ENCODE results near the gene KCND3.

KCND3 gene

DNA sequence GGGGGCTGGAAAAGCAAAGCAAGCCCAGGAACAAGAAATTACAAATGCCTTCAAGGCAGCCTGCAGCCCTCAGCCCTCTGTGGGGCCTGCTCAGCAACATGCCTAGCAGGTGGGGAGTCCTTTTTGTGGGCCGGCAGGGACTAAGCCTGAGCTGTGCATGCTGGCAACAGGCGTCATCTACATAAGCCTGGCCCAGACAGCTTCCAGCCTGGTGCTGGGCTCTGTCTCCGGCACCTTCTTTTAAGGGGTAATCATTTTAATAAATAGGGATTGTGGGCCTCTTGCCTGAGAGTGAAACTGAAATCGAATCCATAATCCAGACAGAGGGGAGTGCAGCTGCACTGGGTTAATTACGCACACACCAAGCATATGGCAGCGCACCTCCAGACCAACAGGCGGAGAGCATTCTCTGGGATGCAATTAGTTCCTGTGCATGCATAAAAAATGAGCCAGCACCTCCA, 137.2 kb downstream of the KCND3 start:
- ATAC-seq (ENCODE audit: low read depth) (no peak), DNase-seq (ENCODE audit: low spot score) (no peak)
- H3K4me3 ChIP-seq (ENCODE audit: severe bottlenecking), result no peak overlapping the region
- TF ChIP-seq, protein P1, sequence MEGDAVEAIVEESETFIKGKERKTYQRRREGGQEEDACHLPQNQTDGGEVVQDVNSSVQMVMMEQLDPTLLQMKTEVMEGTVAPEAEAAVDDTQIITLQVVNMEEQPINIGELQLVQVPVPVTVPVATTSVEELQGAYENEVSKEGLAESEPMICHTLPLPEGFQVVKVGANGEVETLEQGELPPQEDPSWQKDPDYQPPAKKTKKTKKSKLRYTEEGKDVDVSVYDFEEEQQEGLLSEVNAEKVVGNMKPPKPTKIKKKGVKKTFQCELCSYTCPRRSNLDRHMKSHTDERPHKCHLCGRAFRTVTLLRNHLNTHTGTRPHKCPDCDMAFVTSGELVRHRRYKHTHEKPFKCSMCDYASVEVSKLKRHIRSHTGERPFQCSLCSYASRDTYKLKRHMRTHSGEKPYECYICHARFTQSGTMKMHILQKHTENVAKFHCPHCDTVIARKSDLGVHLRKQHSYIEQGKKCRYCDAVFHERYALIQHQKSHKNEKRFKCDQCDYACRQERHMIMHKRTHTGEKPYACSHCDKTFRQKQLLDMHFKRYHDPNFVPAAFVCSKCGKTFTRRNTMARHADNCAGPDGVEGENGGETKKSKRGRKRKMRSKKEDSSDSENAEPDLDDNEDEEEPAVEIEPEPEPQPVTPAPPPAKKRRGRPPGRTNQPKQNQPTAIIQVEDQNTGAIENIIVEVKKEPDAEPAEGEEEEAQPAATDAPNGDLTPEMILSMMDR (IDR thresholded peaks at IDR 0.05; ENCODE audit: poor library complexity, severe bottlenecking), result no peak
- H3K27me3 ChIP-seq (ENCODE audit: insufficient read depth, poor library complexity, severe bottlenecking), result peaks cover 15% of the 10 kb centered on the region
- no peak overlapping the region for H3K27ac ChIP-seq (ENCODE audit: poor library complexity, severe bottlenecking)
- no peaks in the 10 kb centered on the region for H3K4me1 ChIP-seq (ENCODE audit: insufficient read depth, poor library complexity, severe bottlenecking)
- H3K36me3 ChIP-seq (ENCODE audit: low read depth), result no peaks in the 10 kb centered on the region
- H3K9me3 ChIP-seq (ENCODE audit: severe bottlenecking), result no peaks in the 10 kb centered on the region

DNA sequence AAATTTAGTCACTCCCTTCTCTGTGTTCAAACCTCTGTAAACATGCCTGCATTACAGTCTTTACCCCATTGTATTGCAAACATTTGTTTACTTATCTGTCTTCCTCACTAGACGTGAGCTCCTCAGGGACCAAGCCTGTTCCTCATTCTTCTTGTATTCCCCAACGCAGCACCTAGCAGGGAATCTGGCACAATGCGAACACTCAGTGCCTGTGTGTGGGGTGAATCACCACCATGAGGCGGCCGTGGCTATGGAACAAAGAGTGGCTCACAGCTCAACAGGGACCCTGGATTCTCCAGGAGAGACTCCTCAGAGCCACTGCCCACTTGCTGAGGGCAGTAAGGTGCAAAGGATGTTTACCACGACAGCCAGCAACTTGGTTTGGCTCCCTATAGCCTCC, 137.9 kb downstream of the KCND3 start:
- ATAC-seq (ENCODE audit: low read depth), result no peak
- TF ChIP-seq, protein P1 (IDR thresholded peaks at IDR 0.05; ENCODE audit: poor library complexity, severe bottlenecking), result no peak

DNA sequence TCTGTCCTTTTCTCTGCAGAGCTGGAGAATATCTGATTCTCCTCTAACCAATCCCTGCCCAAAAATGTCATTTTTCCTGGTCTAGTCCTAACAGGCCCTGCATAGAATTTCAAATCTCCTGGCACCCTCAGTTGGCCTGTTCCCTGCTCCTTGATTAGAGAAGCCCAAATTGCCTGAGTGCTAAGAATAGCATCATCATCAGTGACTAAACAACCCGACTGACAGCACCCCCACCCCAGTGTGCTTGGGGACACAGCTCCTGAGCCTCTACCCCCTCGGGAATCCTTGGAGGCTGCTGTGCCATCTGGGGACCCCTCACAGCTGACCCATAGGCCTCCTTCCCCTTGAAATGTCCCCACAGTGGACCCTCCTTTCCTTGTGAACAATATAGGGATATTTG, 139.4 kb downstream of the KCND3 start:
- TF ChIP-seq, protein P1 (IDR thresholded peaks at IDR 0.05; ENCODE audit: poor library complexity, severe bottlenecking), result no peak
- H3K27ac ChIP-seq (ENCODE audit: poor library complexity, severe bottlenecking), result no peak overlapping the region
- no peak for ATAC-seq (ENCODE audit: low read depth)
- no peak for DNase-seq (ENCODE audit: low spot score)
- H3K9me3 ChIP-seq (ENCODE audit: severe bottlenecking), result no peaks in the 10 kb centered on the region
- no peak overlapping the region for H3K4me3 ChIP-seq (ENCODE audit: severe bottlenecking)
- H3K4me1 ChIP-seq (ENCODE audit: insufficient read depth, poor library complexity, severe bottlenecking), result no peaks in the 10 kb centered on the region
- H3K27me3 ChIP-seq (ENCODE audit: insufficient read depth, poor library complexity, severe bottlenecking), result peaks cover 8% of the 10 kb centered on the region
- no peaks in the 10 kb centered on the region for H3K36me3 ChIP-seq (ENCODE audit: low read depth)

More for the DNA sequence above, 137.9 kb downstream of the KCND3 start:
- Histone ChIP-seq H3K36me3 (ENCODE audit: low read depth) (no peaks in the 10 kb centered on the region), H3K4me1 (ENCODE audit: insufficient read depth, poor library complexity, severe bottlenecking) (no peaks in the 10 kb centered on the region), H3K4me3 (ENCODE audit: severe bottlenecking) (no peak overlapping the region), H3K9me3 (ENCODE audit: severe bottlenecking) (no peaks in the 10 kb centered on the region), H3K27me3 (ENCODE audit: insufficient read depth, poor library complexity, severe bottlenecking) (peaks cover 8% of the 10 kb centered on the region), H3K27ac (ENCODE audit: poor library complexity, severe bottlenecking) (no peak overlapping the region)
- no peak for DNase-seq (ENCODE audit: low spot score)

DNA sequence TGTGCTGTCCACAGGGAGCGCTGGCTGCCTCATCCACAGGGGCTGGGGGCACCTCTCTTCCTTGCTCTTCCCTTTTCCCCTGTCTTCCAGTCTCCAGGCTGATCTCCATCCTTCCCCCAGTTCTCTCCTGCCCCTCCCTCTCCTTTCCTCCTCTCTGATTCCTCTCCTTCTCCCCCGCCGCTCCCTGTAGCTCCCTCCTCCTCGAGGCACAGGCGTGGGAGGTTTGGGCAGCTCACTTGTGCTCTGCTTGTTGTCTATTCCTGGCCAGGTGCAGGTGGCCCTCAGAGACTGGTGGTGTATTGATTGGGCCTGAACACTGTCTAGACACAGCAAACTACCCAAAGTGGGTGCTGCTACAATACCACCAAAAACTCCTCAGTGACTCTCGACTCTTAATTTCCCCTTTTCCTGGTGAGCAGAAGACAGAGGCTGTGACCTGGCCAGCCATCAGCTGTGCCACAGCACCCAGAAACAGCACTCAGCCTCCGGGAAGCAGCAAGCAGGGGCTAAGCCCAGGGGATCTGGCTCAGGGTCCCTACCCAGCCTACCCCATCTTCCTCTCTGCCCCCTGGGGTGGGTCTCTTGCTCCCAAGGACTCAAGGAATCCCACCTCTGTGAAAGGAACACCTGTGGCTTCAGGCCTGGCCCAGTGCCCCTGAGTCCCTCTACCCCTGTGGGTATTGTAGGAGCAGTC, 140.5 kb downstream of the KCND3 start:
- no peak overlapping the region for H3K27ac ChIP-seq (ENCODE audit: poor library complexity, severe bottlenecking)
- no peak overlapping the region for H3K4me3 ChIP-seq (ENCODE audit: severe bottlenecking)
- DNase-seq (ENCODE audit: low spot score), result no peak
- no peaks in the 10 kb centered on the region for H3K36me3 ChIP-seq (ENCODE audit: low read depth)
- H3K4me1 ChIP-seq (ENCODE audit: insufficient read depth, poor library complexity, severe bottlenecking), result no peaks in the 10 kb centered on the region
- peaks cover 8% of the 10 kb centered on the region for H3K27me3 ChIP-seq (ENCODE audit: insufficient read depth, poor library complexity, severe bottlenecking)
- no peak for ATAC-seq (ENCODE audit: low read depth)
- H3K9me3 ChIP-seq (ENCODE audit: severe bottlenecking), result no peaks in the 10 kb centered on the region
- TF ChIP-seq, protein P1 (IDR thresholded peaks at IDR 0.05; ENCODE audit: poor library complexity, severe bottlenecking), result no peak

DNA sequence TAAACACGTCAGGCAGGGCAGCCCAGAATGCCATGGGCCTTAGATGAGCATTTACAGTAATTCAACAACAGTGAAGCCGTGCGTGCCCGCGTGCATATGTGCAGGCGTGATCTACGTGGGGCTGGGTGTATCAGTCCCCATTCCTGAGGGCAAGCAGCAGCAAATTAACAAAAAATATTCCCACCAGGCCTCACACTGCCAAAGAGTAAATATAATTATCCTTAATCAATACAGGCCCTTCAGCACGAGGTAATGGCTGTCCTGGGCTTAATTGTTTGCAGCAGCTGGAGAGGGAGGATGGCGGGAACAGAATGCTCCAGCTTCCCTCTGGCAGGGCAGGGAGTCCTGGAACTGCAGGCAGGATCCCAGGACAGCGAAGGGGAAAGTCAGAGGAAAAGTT, 142.0 kb downstream of the KCND3 start:
- Histone ChIP-seq H3K27ac (ENCODE audit: poor library complexity, severe bottlenecking) (no peak overlapping the region), H3K36me3 (ENCODE audit: low read depth) (no peaks in the 10 kb centered on the region), H3K27me3 (ENCODE audit: insufficient read depth, poor library complexity, severe bottlenecking) (peaks cover 8% of the 10 kb centered on the region), H3K4me1 (ENCODE audit: insufficient read depth, poor library complexity, severe bottlenecking) (no peaks in the 10 kb centered on the region), H3K9me3 (ENCODE audit: severe bottlenecking) (no peaks in the 10 kb centered on the region), H3K4me3 (ENCODE audit: severe bottlenecking) (no peak overlapping the region)
- ATAC-seq (ENCODE audit: low read depth) (no peak), DNase-seq (ENCODE audit: low spot score) (no peak)
- TF ChIP-seq, protein P1 (IDR thresholded peaks at IDR 0.05; ENCODE audit: poor library complexity, severe bottlenecking), result no peak
